ENCODE measurements around the gene ZNF462.

GRCh38 chr9:107020040-107020530, 157.1 kb downstream of the ZNF462 start:
- no peak for TF ChIP-seq MAX (IDR thresholded peaks at IDR 0.05)
- TF ChIP-seq, protein P1, sequence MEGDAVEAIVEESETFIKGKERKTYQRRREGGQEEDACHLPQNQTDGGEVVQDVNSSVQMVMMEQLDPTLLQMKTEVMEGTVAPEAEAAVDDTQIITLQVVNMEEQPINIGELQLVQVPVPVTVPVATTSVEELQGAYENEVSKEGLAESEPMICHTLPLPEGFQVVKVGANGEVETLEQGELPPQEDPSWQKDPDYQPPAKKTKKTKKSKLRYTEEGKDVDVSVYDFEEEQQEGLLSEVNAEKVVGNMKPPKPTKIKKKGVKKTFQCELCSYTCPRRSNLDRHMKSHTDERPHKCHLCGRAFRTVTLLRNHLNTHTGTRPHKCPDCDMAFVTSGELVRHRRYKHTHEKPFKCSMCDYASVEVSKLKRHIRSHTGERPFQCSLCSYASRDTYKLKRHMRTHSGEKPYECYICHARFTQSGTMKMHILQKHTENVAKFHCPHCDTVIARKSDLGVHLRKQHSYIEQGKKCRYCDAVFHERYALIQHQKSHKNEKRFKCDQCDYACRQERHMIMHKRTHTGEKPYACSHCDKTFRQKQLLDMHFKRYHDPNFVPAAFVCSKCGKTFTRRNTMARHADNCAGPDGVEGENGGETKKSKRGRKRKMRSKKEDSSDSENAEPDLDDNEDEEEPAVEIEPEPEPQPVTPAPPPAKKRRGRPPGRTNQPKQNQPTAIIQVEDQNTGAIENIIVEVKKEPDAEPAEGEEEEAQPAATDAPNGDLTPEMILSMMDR (IDR thresholded peaks at IDR 0.05; ENCODE audit: low read depth, low read length, missing input control) = no peak
- TF ChIP-seq TAF1 (conservative IDR thresholded peaks at IDR 0.05) = no peak
- TF ChIP-seq YY1 (IDR thresholded peaks at IDR 0.05) = no peak
- no peak for TF ChIP-seq GABPA (IDR thresholded peaks at IDR 0.05 in 1 of 2, conservative IDR thresholded peaks at IDR 0.05 in 1 of 2)
- TF ChIP-seq, protein P2, sequence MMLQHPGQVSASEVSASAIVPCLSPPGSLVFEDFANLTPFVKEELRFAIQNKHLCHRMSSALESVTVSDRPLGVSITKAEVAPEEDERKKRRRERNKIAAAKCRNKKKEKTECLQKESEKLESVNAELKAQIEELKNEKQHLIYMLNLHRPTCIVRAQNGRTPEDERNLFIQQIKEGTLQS (IDR thresholded peaks at IDR 0.05) = no peak
- TF ChIP-seq EGR1 (IDR thresholded peaks at IDR 0.05; ENCODE audit: low read depth in 2 of 2) = no peak
- TF ChIP-seq HNF4G (IDR thresholded peaks at IDR 0.05) = no peak
- no peak for TF ChIP-seq REST (IDR thresholded peaks at IDR 0.05)
- no peak for TF ChIP-seq SP1 (IDR thresholded peaks at IDR 0.05)
- TF ChIP-seq RAD21 (IDR thresholded peaks at IDR 0.05) = no peak
- TF ChIP-seq, protein P3, sequence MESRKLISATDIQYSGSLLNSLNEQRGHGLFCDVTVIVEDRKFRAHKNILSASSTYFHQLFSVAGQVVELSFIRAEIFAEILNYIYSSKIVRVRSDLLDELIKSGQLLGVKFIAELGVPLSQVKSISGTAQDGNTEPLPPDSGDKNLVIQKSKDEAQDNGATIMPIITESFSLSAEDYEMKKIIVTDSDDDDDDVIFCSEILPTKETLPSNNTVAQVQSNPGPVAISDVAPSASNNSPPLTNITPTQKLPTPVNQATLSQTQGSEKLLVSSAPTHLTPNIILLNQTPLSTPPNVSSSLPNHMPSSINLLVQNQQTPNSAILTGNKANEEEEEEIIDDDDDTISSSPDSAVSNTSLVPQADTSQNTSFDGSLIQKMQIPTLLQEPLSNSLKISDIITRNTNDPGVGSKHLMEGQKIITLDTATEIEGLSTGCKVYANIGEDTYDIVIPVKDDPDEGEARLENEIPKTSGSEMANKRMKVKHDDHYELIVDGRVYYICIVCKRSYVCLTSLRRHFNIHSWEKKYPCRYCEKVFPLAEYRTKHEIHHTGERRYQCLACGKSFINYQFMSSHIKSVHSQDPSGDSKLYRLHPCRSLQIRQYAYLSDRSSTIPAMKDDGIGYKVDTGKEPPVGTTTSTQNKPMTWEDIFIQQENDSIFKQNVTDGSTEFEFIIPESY (IDR thresholded peaks at IDR 0.05) = no peak
- no peak for TF ChIP-seq JUND (IDR thresholded peaks at IDR 0.05)

All from liver (tissue), 3 donors.